A549 (cell line): ENCODE measurements around the gene PTEN.

Source experiments
- CHD4 ChIP-seq: fragments of 200-600 bp; sonication (generic); IDR thresholded peaks from 2 replicates; pipeline ENCODE4 v1.6.1; 2016; ENCODE audit warnings: antibody characterized with exemption, mild to moderate bottlenecking, borderline replicate concordance
- CTCF ChIP-seq: fragments of >200 bp; sonication (Bioruptor Twin); formaldehyde crosslinking; IDR thresholded peaks from 3 replicates; pipeline ENCODE4 v1.5.1; 2016
- E2F6 ChIP-seq: IDR thresholded peaks from 2 replicates; pipeline ENCODE4 v1.6.1; 2012; ENCODE audit warnings: low read depth, borderline replicate concordance
- EP300 ChIP-seq, 2 experiments: fragments of >200 bp; sonication (Bioruptor Twin); formaldehyde crosslinking; IDR thresholded peaks; 2 replicates in 1 of 2; 3 replicates in 1 of 2; pipeline ENCODE4 v1.6.1; 2016 to 2017
- HEYL ChIP-seq: fragments of 250-450 bp; sonication (Bioruptor Pico); IDR thresholded peaks from 2 replicates; pipeline ENCODE4 v1.8.0; 2021; ENCODE audit warnings: mild to moderate bottlenecking, moderate library complexity
- MAX ChIP-seq: IDR thresholded peaks from 2 replicates; pipeline ENCODE4 v1.6.1; 2012
- MAZ ChIP-seq: fragments of 150-350 bp; IDR thresholded peaks from 2 replicates; pipeline ENCODE4 v1.6.1; 2014; ENCODE audit warnings: antibody characterized with exemption, low read depth, low read length, borderline replicate concordance
- RARB ChIP-seq: fragments of 250-450 bp; sonication (Bioruptor Pico); IDR thresholded peaks from 2 replicates; pipeline ENCODE4 v1.8.0; 2021; ENCODE audit warnings: mild to moderate bottlenecking, moderate library complexity
- RFX5 ChIP-seq: fragments of 450-650 bp; IDR thresholded peaks from 2 replicates; pipeline ENCODE4 v1.7.1; 2014; ENCODE audit warnings: antibody characterized with exemption, mild to moderate bottlenecking, moderate library complexity

GRCh38 chr10:87827681-87828080 is 35.7 kb upstream of the PTEN start:
- TF ChIP-seq CHD4 (no peak), CTCF (no peak), EP300 (IDR thresholded peaks at IDR 0.05) (no peak), MAZ (no peak), MAX (no peak), RFX5 (no peak), RARB (no peak), HEYL (no peak), E2F6 (no peak)
